ENCODE measurements around the gene PPP1R3G.

DNA sequence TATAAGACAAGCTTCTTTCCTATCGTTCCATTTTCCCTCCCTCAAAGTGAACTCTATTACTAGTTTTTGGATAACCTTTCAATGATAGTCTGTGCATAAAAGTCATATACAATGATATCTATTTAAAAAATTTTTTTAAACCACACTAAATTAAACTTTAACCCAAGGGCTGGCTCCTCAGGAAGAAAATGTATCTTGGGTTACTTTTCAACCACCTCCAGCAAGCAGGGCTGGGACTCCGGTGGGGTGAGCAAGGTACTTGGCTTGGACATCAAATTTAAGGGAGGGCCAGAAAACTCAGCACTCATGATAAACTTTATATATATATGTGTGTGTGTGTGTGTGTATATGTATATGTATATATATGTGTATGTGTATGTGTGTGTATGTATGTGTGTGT is 13.9 kb upstream of the PPP1R3G start:
- TF ChIP-seq, protein P1, sequence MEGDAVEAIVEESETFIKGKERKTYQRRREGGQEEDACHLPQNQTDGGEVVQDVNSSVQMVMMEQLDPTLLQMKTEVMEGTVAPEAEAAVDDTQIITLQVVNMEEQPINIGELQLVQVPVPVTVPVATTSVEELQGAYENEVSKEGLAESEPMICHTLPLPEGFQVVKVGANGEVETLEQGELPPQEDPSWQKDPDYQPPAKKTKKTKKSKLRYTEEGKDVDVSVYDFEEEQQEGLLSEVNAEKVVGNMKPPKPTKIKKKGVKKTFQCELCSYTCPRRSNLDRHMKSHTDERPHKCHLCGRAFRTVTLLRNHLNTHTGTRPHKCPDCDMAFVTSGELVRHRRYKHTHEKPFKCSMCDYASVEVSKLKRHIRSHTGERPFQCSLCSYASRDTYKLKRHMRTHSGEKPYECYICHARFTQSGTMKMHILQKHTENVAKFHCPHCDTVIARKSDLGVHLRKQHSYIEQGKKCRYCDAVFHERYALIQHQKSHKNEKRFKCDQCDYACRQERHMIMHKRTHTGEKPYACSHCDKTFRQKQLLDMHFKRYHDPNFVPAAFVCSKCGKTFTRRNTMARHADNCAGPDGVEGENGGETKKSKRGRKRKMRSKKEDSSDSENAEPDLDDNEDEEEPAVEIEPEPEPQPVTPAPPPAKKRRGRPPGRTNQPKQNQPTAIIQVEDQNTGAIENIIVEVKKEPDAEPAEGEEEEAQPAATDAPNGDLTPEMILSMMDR (IDR thresholded peaks at IDR 0.05), result no peak
- no peak for TF ChIP-seq POLR2A (IDR thresholded peaks at IDR 0.05)
